IPS DF 4.7 (cell line): Measurements from ENCODE around the gene CCDC121.

Source experiments
- DNase-seq: peaks from one replicate; pipeline ENCODE4 v3.0.0-alpha.2; 2013; ENCODE audit warnings: low spot score; ENCODE audit errors: extremely low read depth

Gene CCDC121, protein sequence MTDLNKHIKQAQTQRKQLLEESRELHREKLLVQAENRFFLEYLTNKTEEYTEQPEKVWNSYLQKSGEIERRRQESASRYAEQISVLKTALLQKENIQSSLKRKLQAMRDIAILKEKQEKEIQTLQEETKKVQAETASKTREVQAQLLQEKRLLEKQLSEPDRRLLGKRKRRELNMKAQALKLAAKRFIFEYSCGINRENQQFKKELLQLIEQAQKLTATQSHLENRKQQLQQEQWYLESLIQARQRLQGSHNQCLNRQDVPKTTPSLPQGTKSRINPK

DNA sequence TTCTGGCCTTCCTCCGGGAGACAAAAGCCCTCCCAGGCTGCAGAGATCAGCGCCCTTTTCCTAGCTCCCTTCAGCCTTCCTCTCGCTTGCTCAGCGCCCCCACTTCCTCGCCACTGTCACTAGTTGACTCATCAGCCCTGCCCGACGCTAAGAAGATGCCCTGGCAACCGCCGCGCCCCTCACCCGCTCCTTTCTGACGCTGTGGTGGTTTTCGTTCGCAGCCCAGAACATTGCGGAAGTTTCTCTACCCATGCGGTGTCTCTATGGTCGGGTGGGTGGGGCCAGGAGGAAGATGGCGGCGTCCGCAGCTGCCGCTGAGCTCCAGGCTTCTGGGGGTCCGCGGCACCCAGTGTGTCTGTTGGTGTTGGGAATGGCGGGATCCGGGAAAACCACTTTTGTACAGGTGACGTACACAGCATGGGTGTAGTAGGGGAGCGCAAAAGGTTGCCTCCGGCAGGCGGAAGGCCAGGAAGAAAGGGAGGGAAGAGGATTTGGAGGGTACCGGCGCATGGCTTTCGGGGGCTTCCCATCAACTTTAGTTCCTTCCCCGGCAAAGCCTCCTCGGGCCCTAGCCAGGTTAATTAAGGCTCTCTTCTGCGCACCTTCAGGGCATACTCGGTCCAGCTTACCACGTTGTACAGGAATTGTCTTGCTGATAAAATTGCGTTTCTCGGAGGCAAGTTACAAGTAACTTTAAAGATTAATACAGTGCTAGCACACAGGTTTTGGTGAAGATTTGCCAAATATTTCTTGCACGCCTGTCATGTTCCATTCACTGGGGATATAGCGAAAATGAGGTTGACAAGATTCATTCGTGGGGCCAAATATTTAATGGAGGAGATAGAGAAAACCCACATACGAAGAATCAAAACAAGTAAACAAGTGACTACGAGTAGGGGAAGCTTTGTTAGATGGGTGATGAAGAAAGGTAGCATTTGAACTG, at the start of gene CCDC121, which contains the start of gene GPN1:
Gene CCDC121, minus strand, starts transcription at position 246 of the 943 bp plus-strand sequence. CDS start 1,213 bp downstream, outside the sequence.
Gene GPN1, plus strand, starts transcription at position 284 of the 943 bp plus-strand sequence. Its CDS starts 9 bp downstream, at position 293.
- DNase-seq, result peak; percentile 44

- DNase-seq, result no peak
Observed at GRCh38 chr2:27672723-27673486, 44.1 kb upstream of the CCDC121 start.

- no peak for DNase-seq
Observed at GRCh38 chr2:27671235-27671634, 42.4 kb upstream of the CCDC121 start.

- DNase-seq, result no peak
Observed at GRCh38 chr2:27667446-27667845, 38.6 kb upstream of the CCDC121 start.

DNA sequence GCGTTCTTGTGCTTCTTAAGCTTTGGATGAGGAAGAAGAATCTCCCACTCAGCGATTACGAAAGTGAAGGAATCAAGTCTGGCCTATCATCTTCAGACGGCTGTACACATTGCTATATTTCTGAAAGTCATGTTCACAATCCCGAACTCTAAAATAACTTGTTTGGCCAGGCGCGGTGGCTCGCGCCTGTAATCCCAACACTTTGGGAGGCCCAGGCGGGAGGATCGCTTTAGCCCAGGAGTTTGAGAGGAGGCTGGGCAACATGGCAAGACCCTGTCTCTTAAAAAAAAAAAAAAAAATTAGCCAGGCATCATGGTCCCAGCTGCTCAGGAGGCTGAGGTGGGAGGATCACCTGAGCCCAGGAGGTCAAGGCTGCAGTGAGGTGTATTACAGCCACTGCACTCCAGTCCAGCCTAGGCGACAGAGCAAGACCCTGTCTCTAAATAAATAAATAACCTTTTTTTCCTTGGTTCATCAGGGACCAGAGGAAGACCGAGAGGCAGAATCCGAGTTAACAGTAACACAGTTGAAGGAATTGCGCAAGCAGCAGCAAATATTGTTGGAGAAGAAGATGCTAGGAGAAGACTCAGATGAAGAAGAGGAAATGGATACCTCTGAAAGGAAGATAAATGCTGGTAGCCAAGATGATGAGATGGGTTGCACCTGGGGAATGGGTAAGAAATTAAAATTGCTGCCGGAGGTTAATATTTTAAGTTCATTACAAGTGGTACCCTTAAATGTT, 36.0 kb upstream of the CCDC121 start:
- no peak for DNase-seq

DNA sequence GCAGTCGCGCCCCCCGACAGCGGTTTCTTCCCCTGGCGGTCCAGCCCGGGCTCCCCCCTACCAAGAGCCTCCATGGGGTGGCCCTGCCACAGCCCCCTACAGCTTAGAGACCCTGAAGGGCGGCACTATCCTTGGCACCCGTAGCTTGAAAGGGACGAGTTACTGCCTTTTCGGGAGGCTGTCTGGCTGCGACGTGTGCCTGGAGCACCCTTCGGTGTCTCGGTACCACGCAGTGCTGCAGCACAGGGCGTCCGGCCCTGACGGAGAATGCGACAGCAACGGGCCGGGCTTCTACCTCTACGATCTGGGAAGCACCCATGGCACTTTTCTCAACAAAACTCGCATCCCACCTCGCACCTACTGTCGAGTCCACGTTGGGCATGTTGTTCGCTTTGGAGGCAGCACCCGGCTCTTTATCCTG, 35.4 kb upstream of the CCDC121 start:
- no peak for DNase-seq

GRCh38 chr2:27663285-27664153, 34.7 kb upstream of the CCDC121 start, which contains the start of the genes SLC4A1AP and SUPT7L:
Gene SLC4A1AP (plus strand): TSS chr2:27663889. CDS start chr2:27663915, 26 bp downstream.
Gene SUPT7L (minus strand): TSS chr2:27663614. CDS start chr2:27662192, 1,422 bp downstream.
- peak; percentile 56 for DNase-seq

- no peak for DNase-seq
Observed at GRCh38 chr2:27661371-27661770, 32.6 kb upstream of the CCDC121 start.

GRCh38 chr2:27655155-27655951, 26.5 kb upstream of the CCDC121 start:
- DNase-seq, result no peak

DNA sequence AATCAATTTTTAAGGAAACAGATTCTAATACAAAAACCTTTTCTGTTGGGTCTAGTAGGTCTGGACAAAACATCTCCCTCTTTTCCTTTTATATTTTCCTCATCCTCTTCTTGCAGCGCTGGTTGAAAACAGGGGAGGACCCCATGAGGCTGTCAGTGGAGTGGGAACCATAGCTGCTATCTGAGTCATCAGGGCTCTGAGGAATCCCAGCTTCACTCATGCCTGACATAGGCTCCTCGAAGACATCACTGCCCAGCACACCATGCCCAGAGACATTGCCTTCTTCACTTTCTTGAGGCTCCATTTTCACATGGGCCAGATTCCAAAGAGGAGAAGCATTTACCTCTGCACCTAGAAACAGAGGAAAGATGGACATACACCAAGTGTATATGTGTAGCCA, 24.6 kb upstream of the CCDC121 start:
- no peak for DNase-seq

DNA sequence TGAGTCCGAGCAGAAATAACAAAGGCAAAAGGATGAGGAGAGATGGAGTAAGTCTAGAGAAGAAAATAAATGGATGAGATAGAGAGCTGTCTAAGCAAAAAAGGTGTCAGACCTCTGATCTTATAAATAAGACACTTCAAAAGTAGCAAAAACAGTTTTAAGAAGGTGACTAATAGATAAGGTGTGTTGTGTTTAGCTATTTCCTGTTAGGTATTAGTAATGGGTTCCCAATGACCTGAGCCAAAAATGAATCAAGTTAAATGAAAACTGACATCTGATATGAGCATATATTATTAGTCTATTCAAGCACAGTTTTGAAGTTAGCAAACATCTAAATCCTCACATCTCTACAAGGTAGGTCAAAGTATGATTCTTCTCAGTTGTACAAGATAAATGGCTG, 24.0 kb upstream of the CCDC121 start:
- DNase-seq, result no peak

DNA sequence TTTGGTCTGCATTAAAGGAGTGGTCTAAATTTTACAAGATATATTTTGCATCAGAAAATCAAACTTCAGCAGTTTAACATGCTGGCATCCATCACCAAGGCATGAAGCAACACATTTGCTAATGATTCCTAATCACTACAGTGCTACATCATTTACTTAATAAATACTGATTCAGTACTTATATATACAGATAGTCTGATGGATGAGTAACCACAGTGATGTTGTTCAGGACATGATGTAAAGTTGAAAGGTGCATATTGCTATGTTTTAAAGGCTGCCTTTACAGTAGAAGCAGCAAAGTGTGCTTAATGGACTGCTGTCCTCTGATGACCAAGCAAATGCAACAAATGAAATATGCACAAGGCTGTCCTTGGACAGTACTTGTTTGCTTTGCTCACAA, 23.5 kb upstream of the CCDC121 start:
- DNase-seq, result no peak

- no peak for DNase-seq
Observed at GRCh38 chr2:27651056-27651455, 22.2 kb upstream of the CCDC121 start.

- DNase-seq, result no peak
Observed at GRCh38 chr2:27647737-27648136, 18.9 kb upstream of the CCDC121 start.

DNA sequence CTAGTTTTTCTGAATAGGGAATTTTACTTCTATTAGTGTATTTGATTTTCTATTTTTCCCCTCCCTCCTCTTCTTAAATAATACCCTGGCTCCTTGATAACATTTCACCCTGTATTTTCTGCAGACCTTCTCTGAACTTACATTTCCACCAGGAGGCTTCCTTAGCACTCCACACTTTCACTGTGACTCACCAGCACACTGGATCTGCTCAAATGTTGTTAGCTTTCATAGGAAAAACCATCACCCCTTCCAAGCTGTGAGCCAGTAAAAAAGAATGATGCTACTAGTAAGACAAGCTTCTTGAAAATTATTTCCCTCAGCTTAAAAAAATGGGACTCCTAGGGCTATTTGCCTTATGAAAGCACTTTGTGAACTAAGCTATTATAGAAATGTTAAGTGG, 18.5 kb upstream of the CCDC121 start:
- DNase-seq, result no peak

- DNase-seq, result no peak
Observed at GRCh38 chr2:27645197-27645596, 16.4 kb upstream of the CCDC121 start.

GRCh38 chr2:27640722-27641245, 12.0 kb upstream of the CCDC121 start:
- DNase-seq, result no peak

DNA sequence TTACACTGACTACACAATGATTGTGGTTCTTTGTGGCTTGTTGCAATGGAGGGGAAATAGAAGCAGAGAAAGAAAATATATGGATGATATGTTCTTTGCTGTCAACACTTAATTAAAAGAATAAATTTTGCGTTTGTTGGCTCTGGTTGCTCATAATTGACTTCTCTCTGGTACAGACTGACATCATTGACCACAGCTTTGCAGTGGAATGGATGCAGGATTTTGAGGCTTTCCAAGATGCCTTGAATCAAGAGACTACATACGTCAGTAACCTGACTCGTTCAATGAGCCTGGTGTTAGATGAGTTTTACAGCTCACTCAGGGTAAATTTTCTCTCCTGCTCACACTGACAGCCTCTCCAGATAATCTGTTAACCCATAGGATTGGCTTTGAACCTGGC, 9.9 kb upstream of the CCDC121 start:
- no peak for DNase-seq
